ENCODE results near the gene C17orf50. TPM values are rescaled to one million over a fixed set of nuclear protein-coding genes. Genes with fewer than 3 reads are reported as not detected.

The C17orf50 gene
- total and polyA plus RNA-seq, 2 of the 13 experiments (the other 11 are each of a cell fraction or from before 2014, with no cell fraction given) = not detected

- no peak; the same call in 1 of the 2 replicates for TF ChIP-seq RELA (CRISPR knock-in tag; IDR thresholded peaks at IDR 0.05)
- TF ChIP-seq ZNF557 (CRISPR knock-in tag; IDR thresholded peaks at IDR 0.05) = no peak
- TF ChIP-seq DZIP1 (CRISPR knock-in tag; IDR thresholded peaks at IDR 0.05) = no peak
- peak; percentile 74 for TF ChIP-seq ZNF768 (CRISPR knock-in tag; IDR thresholded peaks at IDR 0.05)
- no peak for TF ChIP-seq MAFG (CRISPR knock-in tag; IDR thresholded peaks at IDR 0.05)
- TF ChIP-seq BRF2 (CRISPR knock-in tag; IDR thresholded peaks at IDR 0.05) = no peak; the same call in 1 of the 2 replicates
- peak; percentile 67; the same call in 1 of the 2 replicates for TF ChIP-seq KMT2A (CRISPR knock-in tag; IDR thresholded peaks at IDR 0.05)
- no peak for TF ChIP-seq ZNF775 (CRISPR knock-in tag; IDR thresholded peaks at IDR 0.05; ENCODE audit: borderline replicate concordance)
- TF ChIP-seq PAX8 (CRISPR knock-in tag; IDR thresholded peaks at IDR 0.05; ENCODE audit: borderline replicate concordance) = no peak
- no peak for TF ChIP-seq JARID2 (CRISPR knock-in tag; IDR thresholded peaks at IDR 0.05; ENCODE audit: insufficient replicate concordance)
- peak; percentile 85 for TF ChIP-seq HOXA3 (CRISPR knock-in tag; IDR thresholded peaks at IDR 0.05)
- TF ChIP-seq ZNF687 (CRISPR knock-in tag; IDR thresholded peaks at IDR 0.05) = peak; percentile 98
- no peak; the same call in 1 of the 2 replicates for TF ChIP-seq MTERF4 (CRISPR knock-in tag; IDR thresholded peaks at IDR 0.05)
- peak; percentile 38; the same call in 1 of the 2 replicates for TF ChIP-seq KAT8 (CRISPR knock-in tag; IDR thresholded peaks at IDR 0.05)
- peak; percentile 76 for TF ChIP-seq ZBTB43 (CRISPR knock-in tag; conservative IDR thresholded peaks at IDR 0.05)
- TF ChIP-seq ZNF10 (CRISPR knock-in tag; IDR thresholded peaks at IDR 0.05; ENCODE audit: borderline replicate concordance, low read depth) = no peak
- peak; percentile 78 for TF ChIP-seq CCDC6 (CRISPR knock-in tag; IDR thresholded peaks at IDR 0.05)
- peak; percentile 91 for TF ChIP-seq RNF2 (conservative IDR thresholded peaks at IDR 0.05; ENCODE audit: low read depth)
- peak; percentile 80 for TF ChIP-seq ZNF343 (CRISPR knock-in tag; IDR thresholded peaks at IDR 0.05)
Observed at GRCh38 chr17:35764123-35764991, 3.7 kb downstream of the C17orf50 start (continued).
